Embryonic facial prominence (tissue), 1 donor: ENCODE data around the gene PLCB4.
A peak's percentile ranks its signal among the peaks of the same experiment; 100 is the strongest.

Source experiments
- DNase-seq: peaks from one replicate; pipeline ENCODE4 v3.0.0-alpha.2; 2016; ENCODE audit errors: extremely low spot score

PLCB4 gene

GRCh38 chr20:9103955-9104354, 35.1 kb downstream of the PLCB4 start:
- DNase-seq, result no peak

- no peak for DNase-seq
Measured at GRCh38 chr20:9108260-9108659, 39.4 kb downstream of the PLCB4 start.

GRCh38 chr20:9109566-9109965, 40.7 kb downstream of the PLCB4 start:
- no peak for DNase-seq

- no peak for DNase-seq
Measured at GRCh38 chr20:9110365-9110764, 41.5 kb downstream of the PLCB4 start.

GRCh38 chr20:9110916-9111432, 42.1 kb downstream of the PLCB4 start:
- no peak for DNase-seq

- no peak for DNase-seq
Measured at GRCh38 chr20:9112541-9113515, 43.9 kb downstream of the PLCB4 start.

GRCh38 chr20:9114709-9115108, 45.8 kb downstream of the PLCB4 start:
- DNase-seq, result no peak

- no peak for DNase-seq
Measured at GRCh38 chr20:9117548-9117947, 48.7 kb downstream of the PLCB4 start.

- DNase-seq, result no peak
Measured at GRCh38 chr20:9119776-9120175, 50.9 kb downstream of the PLCB4 start.

GRCh38 chr20:9121211-9121610, 52.3 kb downstream of the PLCB4 start:
- DNase-seq, result no peak

GRCh38 chr20:9122571-9122970, 53.7 kb downstream of the PLCB4 start:
- no peak for DNase-seq

- peak; percentile 24 for DNase-seq
Measured at GRCh38 chr20:9126527-9126926, 57.6 kb downstream of the PLCB4 start.

- no peak for DNase-seq
Measured at GRCh38 chr20:9128568-9128967, 59.7 kb downstream of the PLCB4 start.

- DNase-seq, result peak; percentile 74
Measured at GRCh38 chr20:9129756-9130155, 60.9 kb downstream of the PLCB4 start.

- no peak for DNase-seq
Measured at GRCh38 chr20:9130521-9130920, 61.6 kb downstream of the PLCB4 start.

GRCh38 chr20:9131841-9132240, 63.0 kb downstream of the PLCB4 start:
- no peak for DNase-seq

- DNase-seq, result no peak
Measured at GRCh38 chr20:9134346-9134745, 65.5 kb downstream of the PLCB4 start.

- DNase-seq, result no peak
Measured at GRCh38 chr20:9136114-9136513, 67.2 kb downstream of the PLCB4 start.

GRCh38 chr20:9137001-9137400, 68.1 kb downstream of the PLCB4 start:
- no peak for DNase-seq

GRCh38 chr20:9139106-9139833, 70.4 kb downstream of the PLCB4 start:
- no peak for DNase-seq

GRCh38 chr20:9140162-9140760, 71.4 kb downstream of the PLCB4 start:
- DNase-seq, result no peak

- no peak for DNase-seq
Measured at GRCh38 chr20:9141070-9141469, 72.2 kb downstream of the PLCB4 start.
